Muscle of back (tissue), 11 donors: ENCODE data around the gene COL16A1. TPM values are rescaled to one million over a fixed set of nuclear protein-coding genes. Genes with fewer than 3 reads are reported as not detected.
A peak's percentile ranks its signal among the peaks of the same experiment; 100 is the strongest.

Source experiments
- DNase-seq, 3 donors: peaks; one replicate each; pipeline versions ENCODE4 v3.0.0 to v3.0.0-alpha.2; 2013
- polyA plus RNA-seq, 10 donors: library from polyadenylated mRNA; unstranded; fragments of 120-200 nt; gene quantifications; one replicate each; pipeline ENCODE4 v1.2.1, GENCODE V29; 2013; ENCODE audit not compliant: insufficient read length in 10 of 10

The COL16A1 gene
- polyA plus RNA-seq, 10 donors: 94.7 to 237 (median 139) TPM

- no peak for DNase-seq
Observed at GRCh38 chr1:31667065-31667785, 36.6 kb downstream of the COL16A1 start.

- peak in 2 of 3 donors; percentile 52 to 64 for DNase-seq
Observed at GRCh38 chr1:31666263-31666963, 37.4 kb downstream of the COL16A1 start.

GRCh38 chr1:31665234-31665878 lies 38.5 kb downstream of the COL16A1 start:
- peak in 2 of 3 donors; percentile 71 to 86 for DNase-seq

GRCh38 chr1:31664528-31664927 lies 39.3 kb downstream of the COL16A1 start:
- DNase-seq: no peak

GRCh38 chr1:31663622-31664452 lies 40.0 kb downstream of the COL16A1 start:
- DNase-seq: peak in 1 of 3 donors; percentile 79

- DNase-seq: no peak
Observed at GRCh38 chr1:31662463-31662862, 41.4 kb downstream of the COL16A1 start.

- no peak for DNase-seq
Observed at GRCh38 chr1:31661856-31662255, 42.0 kb downstream of the COL16A1 start.

GRCh38 chr1:31660871-31661455 lies 42.9 kb downstream of the COL16A1 start:
- DNase-seq: no peak

- DNase-seq: no peak
Observed at GRCh38 chr1:31659889-31660288, 43.9 kb downstream of the COL16A1 start.

- DNase-seq: no peak
Observed at GRCh38 chr1:31658721-31659120, 45.1 kb downstream of the COL16A1 start.

GRCh38 chr1:31657972-31658510 lies 45.8 kb downstream of the COL16A1 start:
- no peak for DNase-seq

- no peak for DNase-seq
Observed at GRCh38 chr1:31657020-31657804, 46.6 kb downstream of the COL16A1 start.

- no peak for DNase-seq
Observed at GRCh38 chr1:31655756-31656155, 48.1 kb downstream of the COL16A1 start.

GRCh38 chr1:31655104-31655503 lies 48.7 kb downstream of the COL16A1 start:
- no peak for DNase-seq

- DNase-seq: no peak
Observed at GRCh38 chr1:31654474-31654776, 49.4 kb downstream of the COL16A1 start.

GRCh38 chr1:31653717-31654473 lies 49.9 kb downstream of the COL16A1 start:
- no peak for DNase-seq

- no peak for DNase-seq
Observed at GRCh38 chr1:31652891-31653499, 50.8 kb downstream of the COL16A1 start.

GRCh38 chr1:31651766-31652165 lies 52.1 kb downstream of the COL16A1 start:
- no peak for DNase-seq

- DNase-seq: no peak
Observed at GRCh38 chr1:31651089-31651420, 52.8 kb downstream of the COL16A1 start.
